Amniotic epithelial cell (primary cell): ENCODE results near the gene RNASEH2B.

Experiments
- DNase-seq: peaks from one replicate; pipeline ENCODE4 v3.0.0-alpha.2; 2010; ENCODE audit warnings: low read depth

RNASEH2B gene

GRCh38 chr13:50998326-50998725 is 88.7 kb downstream of the RNASEH2B start:
- DNase-seq = peak; percentile 21

GRCh38 chr13:50999641-51000040 is 90.0 kb downstream of the RNASEH2B start:
- no peak for DNase-seq

- DNase-seq = no peak
Measured at GRCh38 chr13:51000061-51000460, 90.5 kb downstream of the RNASEH2B start.

GRCh38 chr13:51000571-51001260 is 91.1 kb downstream of the RNASEH2B start:
- peak; percentile 12 for DNase-seq

GRCh38 chr13:51001335-51001734 is 91.7 kb downstream of the RNASEH2B start:
- no peak for DNase-seq

- DNase-seq = no peak
Measured at GRCh38 chr13:51002736-51003135, 93.1 kb downstream of the RNASEH2B start.

- DNase-seq = no peak
Measured at GRCh38 chr13:51003642-51004041, 94.1 kb downstream of the RNASEH2B start.

- DNase-seq = no peak
Measured at GRCh38 chr13:51004111-51004865, 94.7 kb downstream of the RNASEH2B start.

GRCh38 chr13:51004918-51005460 is 95.4 kb downstream of the RNASEH2B start:
- no peak for DNase-seq

- DNase-seq = no peak
Measured at GRCh38 chr13:51005566-51005965, 96.0 kb downstream of the RNASEH2B start.
